Esophagus squamous epithelium (tissue), 4 donors: ENCODE results near the gene NAV3.

Experiments used
- CTCF ChIP-seq, 6 experiments: fragments of 450-650 bp in 4 of 6; fragments of 200-600 bp in 2 of 6; sonication (generic) in 2 of 6; IDR thresholded peaks; one replicate each; pipeline ENCODE4 v1.5.1; 2016 to 2019; ENCODE audit warnings: antibody characterized with exemption in 6 of 6, mild to moderate bottlenecking in 4 of 6, moderate library complexity in 4 of 6
- POLR2A ChIP-seq, 4 donors: fragments of 450-650 bp; IDR thresholded peaks; one replicate each; pipeline ENCODE4 v1.6.1; 2017; ENCODE audit warnings: antibody characterized with exemption in 4 of 4, mild to moderate bottlenecking in 4 of 4, moderate library complexity in 3 of 4

DNA sequence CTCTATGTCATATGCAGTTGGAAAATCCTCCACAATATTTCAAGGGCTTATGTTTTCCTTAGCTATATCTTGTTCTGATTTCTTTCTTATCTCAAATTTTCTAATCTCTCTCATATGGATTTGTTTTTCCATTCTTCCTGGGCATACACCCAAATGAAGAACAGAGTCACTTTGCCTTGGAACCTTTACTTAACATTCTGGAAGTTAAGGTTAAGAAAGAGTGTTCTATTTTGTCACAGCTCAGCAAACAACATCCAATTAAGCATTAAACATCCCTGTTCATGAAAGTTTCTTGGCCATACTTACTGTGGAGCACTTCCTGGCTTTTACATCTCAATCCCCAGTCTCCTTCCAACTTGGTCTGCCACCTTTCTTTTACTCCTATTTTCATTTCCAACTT, 5.3 kb downstream of the NAV3 start:
- TF ChIP-seq CTCF (IDR thresholded peaks at IDR 0.05) (no peak), POLR2A (IDR thresholded peaks at IDR 0.05) (no peak)
